HL-60 (cell line): ENCODE measurements around the gene SSRP1.
"Not testable (repeated sequence)": the region's sequence is repeated elsewhere in the genome, so short reads cannot be mapped to it uniquely, and the experiment has no call there.

Source experiments
- DNase-seq, 2 experiments: peaks; one replicate each; pipeline ENCODE4 v3.0.0-alpha.2; 2010 to 2020; ENCODE audit warnings: low read depth in 1 of 2, low spot score in 1 of 2
- H3K27ac ChIP-seq: fragments of 250-450 bp; sonication (Bioruptor Pico); replicated peaks from 2 replicates; pipeline ENCODE4 v1.5.1; 2020; ENCODE audit warnings: mild to moderate bottlenecking, moderate library complexity
- H3K27me3 ChIP-seq: fragments of 250-450 bp; sonication (Bioruptor Pico); 2 replicates; pipeline ENCODE4 v1.5.1; 2021; ENCODE audit warnings: mild to moderate bottlenecking, moderate library complexity; ENCODE audit not compliant: insufficient read depth, poor library complexity, severe bottlenecking
- H3K4me3 ChIP-seq: replicated peaks from 2 replicates; pipeline ENCODE4 v1.5.1; 2011; ENCODE audit warnings: mild to moderate bottlenecking, control low read depth, low read length; ENCODE audit not compliant: insufficient read depth
- CTCF ChIP-seq: IDR thresholded peaks from one replicate; pipeline ENCODE4 v1.5.1; 2011; ENCODE audit warnings: low read length, control low read depth, inconsistent platforms; ENCODE audit not compliant: insufficient read depth
- GABPA ChIP-seq: IDR thresholded peaks from 2 replicates; pipeline ENCODE4 v1.6.1; 2012; ENCODE audit warnings: low read depth
- POLR2AphosphoS5 ChIP-seq: IDR thresholded peaks from 2 replicates; pipeline ENCODE4 v1.6.1; 2012; ENCODE audit warnings: low read depth
- REST ChIP-seq: IDR thresholded peaks from 2 replicates; pipeline ENCODE4 v1.6.1; 2012; ENCODE audit warnings: low read depth; ENCODE audit not compliant: insufficient replicate concordance
- SPI1 ChIP-seq: IDR thresholded peaks from 2 replicates; pipeline ENCODE4 v1.6.1; 2012; ENCODE audit warnings: low read depth, mild to moderate bottlenecking, borderline replicate concordance

The SSRP1 gene

GRCh38 chr11:57364851-57365660 is 29.4 kb upstream of the SSRP1 start:
- no peak overlapping the region for H3K4me3 ChIP-seq
- no peak for DNase-seq
- H3K27ac ChIP-seq, result no peak overlapping the region
- no peak for TF ChIP-seq POLR2AphosphoS5
- TF ChIP-seq CTCF, result no peak
- TF ChIP-seq SPI1, result no peak
- TF ChIP-seq REST, result no peak
- TF ChIP-seq GABPA, result no peak
- H3K27me3 ChIP-seq, result no peaks in the 10 kb centered on the region

- no peak for DNase-seq
- H3K27ac ChIP-seq, result no peak overlapping the region
- H3K4me3 ChIP-seq, result no peak overlapping the region
- H3K27me3 ChIP-seq, result no peaks in the 10 kb centered on the region
- no peak for TF ChIP-seq SPI1
- TF ChIP-seq CTCF, result no peak
Observed at GRCh38 chr11:57363131-57364080, 27.7 kb upstream of the SSRP1 start.

GRCh38 chr11:57361926-57362325 is 26.2 kb upstream of the SSRP1 start:
- Histone ChIP-seq H3K4me3 (no peak overlapping the region), H3K27me3 (no peaks in the 10 kb centered on the region), H3K27ac (no peak overlapping the region)
- TF ChIP-seq GABPA (no peak), POLR2AphosphoS5 (no peak), CTCF (no peak), REST (no peak), SPI1 (no peak)
- DNase-seq, result no peak

- H3K27ac ChIP-seq, DNase-seq, H3K4me3 ChIP-seq, H3K27me3 ChIP-seq: not testable (repeated sequence)
Observed at GRCh38 chr11:57361420-57361819, 25.7 kb upstream of the SSRP1 start.
